Measurements from ENCODE around the gene ELAVL1.
"Not testable (repeated sequence)": the region's sequence is repeated elsewhere in the genome, so short reads cannot be mapped to it uniquely, and the experiment has no call there.

The ELAVL1 gene

GRCh38 chr19:7968796-7969554 lies 36.5 kb downstream of the ELAVL1 start:
- no peak for DNase-seq (ENCODE audit: low read depth in 2 of 2)

GRCh38 chr19:7968008-7968795 lies 37.2 kb downstream of the ELAVL1 start:
- DNase-seq (ENCODE audit: low read depth in 2 of 2), result no peak

GRCh38 chr19:7965921-7966665 lies 39.3 kb downstream of the ELAVL1 start:
- no peak for DNase-seq (ENCODE audit: low read depth in 2 of 2)

GRCh38 chr19:7965259-7965841 lies 40.1 kb downstream of the ELAVL1 start:
- DNase-seq (ENCODE audit: low read depth in 2 of 2), result no peak

- DNase-seq (ENCODE audit: low read depth in 2 of 2), result no peak
These were observed 41.9 kb downstream of the ELAVL1 start for GRCh38 chr19:7963566-7963965.

GRCh38 chr19:7962644-7963268 lies 42.7 kb downstream of the ELAVL1 start:
- no peak for DNase-seq (ENCODE audit: low read depth in 2 of 2)

GRCh38 chr19:7961920-7962626 lies 43.4 kb downstream of the ELAVL1 start:
- no peak for DNase-seq (ENCODE audit: low read depth in 2 of 2)

GRCh38 chr19:7961082-7961481 lies 44.4 kb downstream of the ELAVL1 start:
- DNase-seq (ENCODE audit: low read depth in 2 of 2), result not testable (repeated sequence)

GRCh38 chr19:7959211-7959610 lies 46.2 kb downstream of the ELAVL1 start:
- DNase-seq (ENCODE audit: low read depth in 2 of 2), result no peak

GRCh38 chr19:7955696-7956095 lies 49.7 kb downstream of the ELAVL1 start:
- DNase-seq (ENCODE audit: low read depth in 2 of 2), result no peak

- no peak for DNase-seq (ENCODE audit: low read depth in 2 of 2)
These were observed 51.9 kb downstream of the ELAVL1 start for GRCh38 chr19:7953576-7953975.

GRCh38 chr19:7953060-7953459 lies 52.4 kb downstream of the ELAVL1 start:
- DNase-seq (ENCODE audit: low read depth in 2 of 2), result no peak

- DNase-seq (ENCODE audit: low read depth in 2 of 2), result no peak
These were observed 57.5 kb downstream of the ELAVL1 start for GRCh38 chr19:7947939-7948338.

- DNase-seq (ENCODE audit: low read depth in 2 of 2), result peak; percentile 61 to 68
These were observed 61.2 kb downstream of the ELAVL1 start for GRCh38 chr19:7944177-7944761.

GRCh38 chr19:7943444-7944176 lies 61.8 kb downstream of the ELAVL1 start, which contains the start of gene TIMM44:
Gene TIMM44 (minus strand): TSS chr19:7943666. CDS start chr19:7943651, 15 bp downstream.
- peak; percentile 97 to 99 for DNase-seq (ENCODE audit: low read depth in 2 of 2)

- no peak for DNase-seq (ENCODE audit: low read depth in 2 of 2)
These were observed 62.4 kb downstream of the ELAVL1 start for GRCh38 chr19:7942981-7943443.

GRCh38 chr19:7941895-7942596 lies 63.4 kb downstream of the ELAVL1 start:
- no peak for DNase-seq (ENCODE audit: low read depth in 2 of 2)

- DNase-seq (ENCODE audit: low read depth in 2 of 2), result no peak
These were observed 64.6 kb downstream of the ELAVL1 start for GRCh38 chr19:7940841-7941240.

GRCh38 chr19:7934766-7935165 lies 70.7 kb downstream of the ELAVL1 start:
- no peak for DNase-seq (ENCODE audit: low read depth in 2 of 2)

All from stimulated activated CD8-positive, alpha-beta memory T cell treated with anti-CD3 and anti-CD28 coated beads, Interleukin-15, amount 100 ng/mL, for 4 hours (primary cell).